ENCODE measurements around the gene VASP. TPM values are rescaled to one million over a fixed set of nuclear protein-coding genes. Genes with fewer than 3 reads are reported as not detected.

The VASP gene
- total RNA-seq, 2 experiments from 2014 or later, result 223 to 308 TPM

- DNase-seq (no peak), ATAC-seq (no peak)
- H3K4me1 Mint-ChIP-seq, result peaks cover 34% of the 10 kb centered on the region
- no peak overlapping the region for H3K4me3 Mint-ChIP-seq
- peaks cover 26% of the 10 kb centered on the region for H3K27me3 Mint-ChIP-seq
- H3K27ac Mint-ChIP-seq, result no peak overlapping the region
- H3K9me3 Mint-ChIP-seq (ENCODE audit: low read depth), result no peaks in the 10 kb centered on the region
- CTCF ChIA-PET, result interaction anchor here (0.6 to 23.2 kb wide), 8 partner anchors 9 to 1351 kb away, joined by 3 to 1113 read pairs (median 4); partner anchors contain the start of genes ERCC1, FOSB, PPP1R13L and QPCTL
- no peaks in the 10 kb centered on the region for H3K36me3 Mint-ChIP-seq
Observed at GRCh38 chr19:45476304-45476703, 31.0 kb upstream of the VASP start.

- DNase-seq (no peak), ATAC-seq (no peak)
- peaks cover 34% of the 10 kb centered on the region for H3K4me1 Mint-ChIP-seq
- H3K36me3 Mint-ChIP-seq, result no peaks in the 10 kb centered on the region
- peaks cover 20% of the 10 kb centered on the region for H3K27me3 Mint-ChIP-seq
- CTCF ChIA-PET, result interaction anchor here (0.7 to 23.2 kb wide), 9 partner anchors 10 to 73 kb away, joined by 3 to 1113 read pairs (median 9); partner anchors contain the start of genes ERCC1, FOSB, PPM1N and PPP1R13L
- H3K9me3 Mint-ChIP-seq (ENCODE audit: low read depth), result no peaks in the 10 kb centered on the region
- peak overlapping the region; percentile 44 for H3K4me3 Mint-ChIP-seq
- H3K27ac Mint-ChIP-seq, result no peak overlapping the region
Observed at GRCh38 chr19:45477186-45477585, 30.1 kb upstream of the VASP start.

GRCh38 chr19:45477713-45478453 lies 29.4 kb upstream of the VASP start:
- DNase-seq (peak; percentile 58), ATAC-seq (no peak)
- H3K27ac Mint-ChIP-seq, result peak overlapping the region; percentile 96
- H3K4me1 Mint-ChIP-seq, result peaks cover 33% of the 10 kb centered on the region
- no peaks in the 10 kb centered on the region for H3K9me3 Mint-ChIP-seq (ENCODE audit: low read depth)
- peak overlapping the region; percentile 55 for H3K4me3 Mint-ChIP-seq
- H3K27me3 Mint-ChIP-seq, result peaks cover 13% of the 10 kb centered on the region
- CTCF ChIA-PET, result interaction anchor here (0.7 to 23.2 kb wide), 31 partner anchors 11 to 385 kb away, joined by 3 to 1113 read pairs (median 6); partner anchors contain the start of genes EML2, ERCC1, FOSB and OPA3
- H3K36me3 Mint-ChIP-seq, result no peaks in the 10 kb centered on the region

GRCh38 chr19:45478454-45479238 lies 28.6 kb upstream of the VASP start:
- ATAC-seq (peak; percentile 56), DNase-seq (peak; percentile 96)
- Mint-ChIP-seq H3K27ac (peak overlapping the region; percentile 96), H3K4me3 (peak overlapping the region; percentile 55), H3K9me3 (ENCODE audit: low read depth) (no peaks in the 10 kb centered on the region), H3K27me3 (peaks cover 9% of the 10 kb centered on the region), H3K4me1 (peaks cover 33% of the 10 kb centered on the region), H3K36me3 (no peaks in the 10 kb centered on the region)
- CTCF ChIA-PET, result interaction anchor here (0.7 to 23.2 kb wide), 36 partner anchors 10 to 385 kb away, joined by 3 to 1113 read pairs (median 6); partner anchors contain the start of genes EML2, ERCC1, FOSB and OPA3

- Mint-ChIP-seq H3K36me3 (no peaks in the 10 kb centered on the region), H3K4me1 (peaks cover 25% of the 10 kb centered on the region), H3K4me3 (no peak overlapping the region), H3K27ac (no peak overlapping the region), H3K9me3 (ENCODE audit: low read depth) (no peaks in the 10 kb centered on the region), H3K27me3 (peaks cover 2% of the 10 kb centered on the region)
- no peak for ATAC-seq
- no peak for DNase-seq
- CTCF ChIA-PET, result interaction anchor here (1.2 to 23.2 kb wide), 2 partner anchors 16 to 46 kb away, joined by 3 to 1113 read pairs; partner anchors contain the start of gene ERCC1
Observed at GRCh38 chr19:45483033-45483432, 24.2 kb upstream of the VASP start.

DNA sequence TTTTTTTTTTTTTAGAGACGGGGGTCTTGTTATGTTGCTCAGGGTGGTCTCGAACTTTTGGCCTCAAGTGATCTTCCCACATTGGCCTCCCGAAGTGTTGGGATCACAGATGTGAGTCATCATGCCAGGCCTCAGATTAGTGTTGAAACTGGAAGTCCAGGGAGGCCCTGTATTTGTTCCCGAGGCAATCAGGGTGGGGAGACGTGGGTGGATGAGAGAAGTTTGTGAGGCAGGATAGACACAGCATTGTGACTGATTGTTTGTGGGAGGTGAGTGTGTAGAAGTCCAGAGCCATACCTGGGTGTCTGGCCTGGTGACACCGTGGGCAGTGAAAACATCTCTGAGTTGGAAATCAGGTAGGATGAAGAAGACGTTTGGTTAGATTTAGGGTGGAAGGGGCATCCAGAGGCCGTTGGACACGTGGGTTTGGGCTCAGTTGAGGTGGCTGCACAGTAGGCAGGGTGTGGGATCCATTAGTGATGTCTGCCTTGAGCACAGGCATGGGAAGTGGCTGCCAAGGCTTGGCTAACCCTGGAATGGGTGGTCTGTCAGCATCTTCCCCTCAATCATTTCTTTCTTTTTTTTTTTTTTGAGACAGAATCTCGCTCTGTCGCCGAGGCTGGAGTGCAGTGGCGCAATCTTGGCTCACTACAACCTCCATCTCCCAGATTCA lies 22.9 kb upstream of the VASP start:
- Mint-ChIP-seq H3K4me1 (peaks cover 16% of the 10 kb centered on the region), H3K9me3 (ENCODE audit: low read depth) (no peaks in the 10 kb centered on the region), H3K27ac (no peak overlapping the region), H3K36me3 (no peaks in the 10 kb centered on the region), H3K4me3 (no peak overlapping the region), H3K27me3 (no peaks in the 10 kb centered on the region)
- DNase-seq (no peak), ATAC-seq (no peak)
- CTCF ChIA-PET, result interaction anchor here (0.6 to 23.2 kb wide), 35 partner anchors 9 to 232 kb away, joined by 3 to 1113 read pairs (median 6); partner anchors contain the start of genes ERCC1, FOSB, OPA3 and PPM1N

- peak; percentile 98 for ATAC-seq
- H3K4me3 Mint-ChIP-seq, result peak overlapping the region; percentile 85
- H3K9me3 Mint-ChIP-seq (ENCODE audit: low read depth), result no peaks in the 10 kb centered on the region
- peak; percentile 99 for DNase-seq
- CTCF ChIA-PET, result interaction anchor here (0.6 to 23.2 kb wide), 49 partner anchors 6 to 231 kb away, joined by 3 to 1113 read pairs (median 4); partner anchors contain the start of genes ERCC1, FOSB, OPA3 and PPM1N
- H3K27ac Mint-ChIP-seq, result peak overlapping the region; percentile 90
- H3K27me3 Mint-ChIP-seq, result no peaks in the 10 kb centered on the region
- peaks cover 12% of the 10 kb centered on the region for H3K4me1 Mint-ChIP-seq
- no peaks in the 10 kb centered on the region for H3K36me3 Mint-ChIP-seq
Observed at GRCh38 chr19:45485305-45486077, 21.8 kb upstream of the VASP start.

DNA sequence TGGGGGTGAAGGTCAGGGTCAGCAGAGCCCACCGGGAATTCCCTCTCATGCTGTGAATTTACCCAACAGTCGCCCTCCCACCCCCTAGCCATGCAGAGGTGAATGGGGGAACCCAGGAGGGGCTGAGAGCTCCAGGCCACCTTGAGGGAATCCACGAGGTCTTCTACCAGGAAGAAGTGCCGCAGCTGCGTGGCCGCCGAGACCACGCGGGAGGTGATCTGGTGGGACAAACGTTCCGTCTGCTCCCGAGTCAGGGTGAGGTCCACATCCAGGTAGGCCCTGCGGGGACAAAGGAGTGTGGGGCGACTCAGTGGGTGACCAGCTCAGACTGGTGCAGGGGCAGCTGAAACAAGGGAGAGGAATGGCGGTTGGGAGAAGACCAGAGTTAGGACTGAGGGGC lies 18.6 kb upstream of the VASP start:
- no peaks in the 10 kb centered on the region for H3K36me3 Mint-ChIP-seq
- no peak overlapping the region for H3K27ac Mint-ChIP-seq
- ATAC-seq, result no peak
- no peaks in the 10 kb centered on the region for H3K9me3 Mint-ChIP-seq (ENCODE audit: low read depth)
- H3K27me3 Mint-ChIP-seq, result peaks cover 3% of the 10 kb centered on the region
- H3K4me3 Mint-ChIP-seq, result no peak overlapping the region
- peaks cover 19% of the 10 kb centered on the region for H3K4me1 Mint-ChIP-seq
- no peak for DNase-seq
- CTCF ChIA-PET, result interaction anchor here (0.7 to 23.2 kb wide), 7 partner anchors 9 to 154 kb away, joined by 3 to 1113 read pairs (median 3); partner anchors contain the start of genes ERCC1, PPM1N and RTN2

GRCh38 chr19:45489216-45489855 lies 17.9 kb upstream of the VASP start:
- H3K4me1 Mint-ChIP-seq, result peaks cover 20% of the 10 kb centered on the region
- no peaks in the 10 kb centered on the region for H3K9me3 Mint-ChIP-seq (ENCODE audit: low read depth)
- no peak overlapping the region for H3K27ac Mint-ChIP-seq

DNA sequence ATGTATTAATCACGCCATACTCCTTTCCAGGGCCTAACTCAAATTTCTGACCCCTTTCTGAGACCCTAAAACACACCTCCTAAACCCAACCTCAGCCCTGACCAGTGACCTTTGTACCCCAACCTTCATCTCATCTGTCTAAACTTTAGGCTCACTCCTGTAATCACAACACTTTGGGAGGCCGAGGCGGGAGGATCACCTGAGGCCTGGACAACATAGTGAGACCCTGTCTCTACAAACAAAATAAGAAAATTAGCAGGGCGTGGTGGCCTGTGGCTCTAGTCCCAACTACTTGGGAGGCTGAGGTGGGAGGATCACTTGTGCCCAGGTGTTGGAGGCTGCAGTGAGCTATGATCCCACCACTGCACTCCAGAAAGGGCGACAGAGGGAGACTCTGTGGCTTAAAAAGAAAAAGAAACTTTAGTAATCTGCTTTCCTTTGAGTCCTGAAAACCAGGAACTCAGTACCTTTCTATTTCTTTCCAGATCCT lies 15.1 kb upstream of the VASP start:
- H3K27me3 Mint-ChIP-seq, result peaks cover 21% of the 10 kb centered on the region
- no peaks in the 10 kb centered on the region for H3K9me3 Mint-ChIP-seq (ENCODE audit: low read depth)
- no peak for ATAC-seq
- H3K27ac Mint-ChIP-seq, result no peak overlapping the region
- no peak for DNase-seq
- CTCF ChIA-PET, result interaction anchor here (1.4 to 23.2 kb wide), 4 partner anchors 13 to 261 kb away, joined by 3 to 1113 read pairs (median 26); partner anchors contain the start of gene ERCC1
- no peaks in the 10 kb centered on the region for H3K36me3 Mint-ChIP-seq
- peaks cover 21% of the 10 kb centered on the region for H3K4me1 Mint-ChIP-seq
- H3K4me3 Mint-ChIP-seq, result peak overlapping the region; percentile 24

More at GRCh38 chr19:45489216-45489855, 17.9 kb upstream of the VASP start:
- ATAC-seq, result no peak
- Mint-ChIP-seq H3K4me3 (no peak overlapping the region), H3K27me3 (peaks cover 6% of the 10 kb centered on the region), H3K36me3 (no peaks in the 10 kb centered on the region)
- DNase-seq, result no peak
- CTCF ChIA-PET, result interaction anchor here (0.8 to 23.2 kb wide), 6 partner anchors 8 to 74 kb away, joined by 3 to 1113 read pairs (median 26); partner anchors contain the start of genes ERCC1, PPM1N and RTN2

- H3K27me3 Mint-ChIP-seq, result peaks cover 21% of the 10 kb centered on the region
- peaks cover 26% of the 10 kb centered on the region for H3K4me1 Mint-ChIP-seq
- CTCF ChIA-PET, result interaction anchor here (0.6 to 23.2 kb wide), 6 partner anchors 13 to 261 kb away, joined by 3 to 1113 read pairs (median 4); partner anchors contain the start of gene ERCC1
- DNase-seq, result no peak
- peak overlapping the region; percentile 68 for H3K4me3 Mint-ChIP-seq
- no peaks in the 10 kb centered on the region for H3K36me3 Mint-ChIP-seq
- H3K27ac Mint-ChIP-seq, result no peak overlapping the region
- no peak for ATAC-seq
- no peaks in the 10 kb centered on the region for H3K9me3 Mint-ChIP-seq (ENCODE audit: low read depth)
Observed at GRCh38 chr19:45492627-45493470, 14.4 kb upstream of the VASP start.

Measured in activated CD8-positive, alpha-beta memory T cell treated with anti-CD3 and anti-CD28 coated beads, Interleukin-2, amount 10 ng/mL, durations not matched to agents 7 days and 5 days (primary cell).